ENCODE measurements around the gene SAMD8.
"Not testable (repeated sequence)": the region's sequence is repeated elsewhere in the genome, so short reads cannot be mapped to it uniquely, and the experiment has no call there.

SAMD8 gene

DNA sequence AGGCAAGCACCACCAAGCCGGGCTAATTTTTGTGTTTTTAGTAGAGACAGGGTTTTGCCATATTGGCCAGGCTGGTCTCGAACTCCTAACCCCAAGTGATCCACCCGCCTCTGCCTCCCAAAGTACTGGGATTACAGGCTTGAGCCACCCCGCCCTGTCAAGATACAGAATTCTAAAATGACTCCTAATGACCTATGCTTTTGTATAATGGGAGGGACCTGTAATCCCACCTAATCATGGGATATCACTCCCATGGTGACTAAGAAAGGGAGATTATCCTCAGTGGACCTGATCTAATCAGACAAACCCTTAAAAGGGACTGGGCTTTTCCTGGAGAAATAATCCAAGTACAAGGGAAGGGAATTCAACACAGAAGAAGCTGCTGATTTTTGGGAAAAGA, 28.8 kb downstream of the SAMD8 start:
- DNase-seq (ENCODE audit: low read depth in 2 of 2), result no peak

GRCh38 chr10:75143353-75143752, 31.9 kb downstream of the SAMD8 start:
- DNase-seq (ENCODE audit: low read depth in 2 of 2), result no peak

GRCh38 chr10:75145590-75145989, 34.1 kb downstream of the SAMD8 start:
- no peak for DNase-seq (ENCODE audit: low read depth in 2 of 2)

DNA sequence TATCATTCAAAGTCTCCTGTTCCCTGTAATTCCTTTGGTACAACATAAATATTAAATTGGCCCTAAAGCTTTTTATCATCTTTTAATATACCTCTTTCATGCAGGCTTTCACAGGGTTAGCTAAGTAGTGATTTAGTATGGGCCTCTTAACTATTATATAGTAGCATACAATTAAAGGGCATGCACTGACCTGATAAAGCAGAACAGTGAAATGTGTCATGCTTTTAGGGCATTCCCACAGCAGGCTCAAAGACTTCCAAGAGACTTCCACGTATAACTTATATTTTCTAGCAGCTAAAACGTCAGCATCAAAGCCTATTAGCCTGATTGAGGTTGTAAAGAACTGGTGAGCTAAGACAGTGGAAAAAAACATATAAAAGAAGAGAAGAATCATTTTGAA, 35.3 kb downstream of the SAMD8 start:
- DNase-seq (ENCODE audit: low read depth in 2 of 2), result no peak

DNA sequence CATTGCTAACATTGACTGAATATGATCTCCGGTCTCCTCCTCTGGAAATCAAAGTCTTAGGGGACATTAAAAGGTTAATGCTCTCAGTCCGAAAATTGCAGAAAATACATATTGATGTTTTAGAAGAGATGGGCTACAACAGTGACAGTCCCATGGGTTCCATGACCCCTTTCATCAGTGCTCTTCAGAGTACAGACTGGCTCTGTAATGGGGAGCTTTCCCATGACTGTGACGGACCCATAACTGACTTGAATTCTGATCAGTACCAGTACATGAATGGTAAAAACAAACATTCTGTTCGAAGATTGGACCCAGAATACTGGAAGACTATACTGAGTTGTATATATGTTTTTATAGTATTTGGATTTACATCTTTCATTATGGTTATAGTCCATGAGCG, 39.2 kb downstream of the SAMD8 start:
- no peak for DNase-seq (ENCODE audit: low read depth in 2 of 2)

DNA sequence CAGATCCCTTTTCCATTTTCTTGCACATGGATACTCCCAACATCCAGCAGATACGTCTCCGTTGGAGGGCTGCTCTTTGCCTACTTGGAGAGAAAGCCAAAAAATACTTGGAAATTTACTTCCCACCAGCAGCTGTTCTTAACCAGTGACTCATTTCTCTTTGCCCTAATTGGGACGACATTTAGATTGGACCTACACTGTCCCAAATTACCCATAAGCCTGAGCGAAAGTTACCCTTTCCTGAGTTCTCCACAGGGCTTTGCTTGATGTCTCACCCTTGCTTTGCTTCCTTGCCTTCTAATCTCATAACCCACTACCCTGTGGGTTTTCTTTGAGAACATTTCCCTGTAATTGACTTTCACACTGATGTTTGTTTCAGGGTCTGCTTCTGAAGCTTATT, 48.1 kb downstream of the SAMD8 start:
- no peak for DNase-seq (ENCODE audit: low read depth in 2 of 2)

DNA sequence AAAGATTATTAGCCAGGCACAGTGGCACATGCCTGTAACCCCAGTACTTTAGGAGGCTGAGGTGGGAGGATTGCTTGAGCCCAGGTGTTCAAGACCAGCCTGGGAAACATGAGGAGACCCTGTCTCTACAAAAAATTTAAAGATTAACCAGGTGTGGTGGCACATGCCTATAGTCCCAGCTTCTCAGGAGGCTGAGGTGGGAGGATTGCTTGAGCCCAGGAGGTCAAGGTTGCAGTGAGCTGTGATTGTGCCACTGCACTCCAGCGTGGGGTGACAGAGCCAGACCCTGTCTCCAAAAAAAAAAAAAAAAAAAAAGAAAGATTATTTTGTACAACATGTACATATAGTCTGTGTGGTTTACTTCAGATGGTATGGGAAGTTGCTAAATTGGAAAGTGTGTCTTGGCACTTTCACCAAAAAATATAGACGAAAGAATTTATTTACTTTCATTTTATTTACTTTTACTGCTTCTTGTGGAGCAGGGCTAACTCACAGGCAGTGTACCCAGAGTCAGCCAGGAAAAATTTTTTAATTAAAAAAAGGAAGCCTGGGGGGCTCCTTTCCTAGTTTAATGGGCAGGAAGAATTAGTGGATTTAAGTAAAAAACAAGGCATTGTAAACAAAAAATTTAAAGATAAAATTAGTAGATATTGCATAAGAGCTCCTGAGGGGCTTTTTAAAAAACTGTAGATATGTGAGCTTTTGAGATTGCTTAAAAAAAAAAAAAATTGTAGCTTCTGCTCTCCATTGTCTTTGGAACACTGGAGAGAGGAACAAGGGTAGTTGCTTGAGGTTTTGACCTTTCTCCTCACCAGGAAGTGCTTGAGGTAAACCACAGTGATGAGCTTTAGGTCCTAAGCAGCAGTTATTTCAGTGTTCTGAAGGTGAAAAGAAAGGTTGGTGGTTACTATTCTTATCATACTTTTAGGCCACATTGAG, 54.5 kb downstream of the SAMD8 start:
- DNase-seq (ENCODE audit: low read depth in 2 of 2), result no peak

DNA sequence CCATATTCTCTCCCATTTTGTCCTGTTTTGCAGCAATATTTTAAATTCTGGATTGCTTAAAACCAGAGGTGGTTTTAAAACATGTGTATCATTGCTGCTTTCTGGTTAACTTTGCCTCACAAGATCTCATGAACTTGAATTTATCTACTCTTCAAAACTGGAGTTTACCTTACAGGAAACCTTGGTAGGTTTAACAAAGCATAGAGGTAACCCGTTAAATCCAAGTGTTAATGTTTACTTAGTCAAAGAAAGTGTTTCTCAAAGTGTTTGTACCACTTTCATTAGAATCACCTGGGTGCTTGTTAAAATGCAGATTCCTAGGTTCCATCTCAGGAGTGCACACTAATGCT, 55.1 kb downstream of the SAMD8 start:
- no peak for DNase-seq (ENCODE audit: low read depth in 2 of 2)

- DNase-seq (ENCODE audit: low read depth in 2 of 2), result no peak
Measured at GRCh38 chr10:75168275-75168674, 56.8 kb downstream of the SAMD8 start.

GRCh38 chr10:75170215-75170614, 58.8 kb downstream of the SAMD8 start:
- no peak for DNase-seq (ENCODE audit: low read depth in 2 of 2)

DNA sequence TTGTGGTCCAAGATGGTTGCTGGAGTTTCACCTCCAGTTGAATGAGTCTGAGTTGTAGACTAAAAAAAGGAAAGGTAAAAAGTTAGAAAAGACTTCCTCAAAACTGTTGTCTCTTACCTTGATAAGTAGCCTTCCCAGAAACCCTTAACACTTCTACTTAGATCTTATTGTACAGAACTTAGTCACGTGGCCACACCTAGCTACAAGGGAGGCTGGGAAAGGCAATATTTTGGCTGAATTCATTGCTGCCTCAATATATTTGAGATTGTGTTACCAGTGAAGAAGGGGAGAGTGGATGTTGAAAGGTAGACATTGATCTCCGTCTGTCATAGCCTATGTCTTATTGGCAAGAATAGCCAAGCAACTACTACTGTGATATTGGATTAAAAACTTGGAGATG, 63.6 kb downstream of the SAMD8 start:
- no peak for DNase-seq (ENCODE audit: low read depth in 2 of 2)

DNA sequence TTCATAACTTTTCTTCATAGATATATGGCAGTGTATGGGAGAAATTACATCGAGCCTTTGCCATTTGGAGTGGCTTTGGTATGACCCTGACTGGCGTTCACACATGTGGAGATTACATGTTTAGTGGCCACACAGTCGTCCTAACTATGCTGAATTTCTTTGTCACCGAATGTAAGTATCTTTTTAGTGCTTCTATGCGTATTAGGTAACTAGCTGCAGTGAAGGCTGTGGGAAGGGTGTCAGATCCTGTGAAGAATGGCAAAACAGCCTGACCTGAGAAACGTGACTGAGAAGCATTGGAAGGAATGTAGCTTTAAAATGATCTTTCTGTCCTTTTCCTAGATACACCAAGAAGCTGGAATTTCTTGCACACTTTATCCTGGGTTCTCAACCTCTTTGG, 64.6 kb downstream of the SAMD8 start:
- no peak for DNase-seq (ENCODE audit: low read depth in 2 of 2)

- no peak for DNase-seq (ENCODE audit: low read depth in 2 of 2)
Measured at GRCh38 chr10:75176736-75177135, 65.3 kb downstream of the SAMD8 start.

- DNase-seq (ENCODE audit: low read depth in 2 of 2), result no peak
Measured at GRCh38 chr10:75179657-75180177, 68.3 kb downstream of the SAMD8 start.

DNA sequence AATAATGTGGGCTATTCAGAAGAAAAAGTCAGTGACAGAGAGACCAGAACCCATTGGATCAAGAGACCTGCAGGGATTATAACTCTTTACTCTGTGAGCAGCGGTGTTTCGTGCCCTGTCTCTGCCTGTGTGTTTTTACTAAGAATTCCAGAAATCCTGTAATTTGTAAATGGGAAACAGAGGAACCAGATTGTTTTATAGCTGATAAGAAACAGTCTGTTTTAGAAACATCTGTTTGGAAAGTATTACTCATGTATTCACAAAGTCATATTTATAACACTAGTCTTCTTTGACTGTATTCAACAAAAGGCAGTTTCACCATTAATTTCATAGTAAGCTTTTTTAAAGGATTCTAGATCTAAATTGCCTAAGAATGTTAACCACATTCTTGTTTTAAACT, 69.1 kb downstream of the SAMD8 start:
- DNase-seq (ENCODE audit: low read depth in 2 of 2), result no peak

DNA sequence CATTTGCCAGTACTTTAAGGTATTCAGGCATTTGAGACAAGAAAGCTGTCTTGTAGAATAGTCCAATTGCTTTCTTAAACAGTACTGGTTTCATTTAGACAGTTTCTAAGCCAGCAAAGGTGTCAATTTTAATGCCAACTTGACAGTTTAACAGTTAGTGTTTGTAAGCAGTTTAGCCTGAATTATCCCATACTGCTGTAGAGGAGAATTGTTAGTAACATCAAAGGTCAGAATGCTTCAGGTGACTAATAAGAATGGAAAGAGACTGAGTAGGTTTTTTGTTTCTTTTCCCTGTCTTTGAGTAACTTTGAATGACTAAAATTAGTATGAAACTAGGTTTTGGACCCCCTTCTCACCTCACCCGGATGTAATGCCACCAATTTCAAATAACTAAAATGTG, 69.6 kb downstream of the SAMD8 start:
- no peak for DNase-seq (ENCODE audit: low read depth in 2 of 2)

DNA sequence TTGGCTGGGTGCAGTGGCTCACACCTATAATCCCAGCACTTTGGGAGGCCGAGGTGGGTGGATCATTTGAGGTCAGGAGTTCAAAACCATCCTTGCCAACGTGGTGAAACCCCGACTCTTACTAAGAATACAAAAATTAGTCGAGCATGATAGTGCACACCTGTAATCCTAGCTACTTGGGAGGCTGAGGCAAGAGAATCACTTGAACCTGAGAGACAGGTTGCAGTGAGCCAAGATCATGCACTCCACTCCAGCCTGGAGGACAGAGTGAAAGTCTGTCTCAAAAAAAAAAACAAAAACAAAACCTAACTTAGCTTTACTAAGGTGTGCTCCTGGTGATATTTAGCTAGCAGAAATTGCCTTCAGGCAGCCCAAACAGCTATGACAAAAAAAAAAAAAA, 74.9 kb downstream of the SAMD8 start:
- DNase-seq (ENCODE audit: low read depth in 2 of 2), result no peak

GRCh38 chr10:75187961-75188426, 76.5 kb downstream of the SAMD8 start:
- peak in 1 of 2 donors; percentile 31 for DNase-seq (ENCODE audit: low read depth in 2 of 2)

DNA sequence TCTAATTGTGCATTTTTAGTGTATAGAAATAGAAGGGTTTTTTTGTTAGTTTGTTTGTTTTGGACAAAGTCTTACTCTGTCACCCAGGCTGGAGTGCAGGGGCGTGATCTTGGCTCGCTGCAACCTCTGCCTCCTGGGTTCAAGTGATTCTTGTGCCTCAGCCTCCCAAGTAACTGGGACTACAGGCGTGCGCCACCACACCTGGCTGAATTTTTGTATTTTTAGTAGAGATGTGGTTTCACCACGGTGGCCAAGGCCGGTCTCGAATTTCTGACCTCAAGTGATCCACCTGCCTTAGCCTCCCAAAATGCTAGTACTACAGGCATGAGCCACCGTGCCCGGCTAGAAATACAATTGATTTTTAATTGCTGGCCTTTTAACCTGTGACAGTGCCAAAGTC, 77.1 kb downstream of the SAMD8 start:
- not testable (repeated sequence) for DNase-seq (ENCODE audit: low read depth in 2 of 2)

DNA sequence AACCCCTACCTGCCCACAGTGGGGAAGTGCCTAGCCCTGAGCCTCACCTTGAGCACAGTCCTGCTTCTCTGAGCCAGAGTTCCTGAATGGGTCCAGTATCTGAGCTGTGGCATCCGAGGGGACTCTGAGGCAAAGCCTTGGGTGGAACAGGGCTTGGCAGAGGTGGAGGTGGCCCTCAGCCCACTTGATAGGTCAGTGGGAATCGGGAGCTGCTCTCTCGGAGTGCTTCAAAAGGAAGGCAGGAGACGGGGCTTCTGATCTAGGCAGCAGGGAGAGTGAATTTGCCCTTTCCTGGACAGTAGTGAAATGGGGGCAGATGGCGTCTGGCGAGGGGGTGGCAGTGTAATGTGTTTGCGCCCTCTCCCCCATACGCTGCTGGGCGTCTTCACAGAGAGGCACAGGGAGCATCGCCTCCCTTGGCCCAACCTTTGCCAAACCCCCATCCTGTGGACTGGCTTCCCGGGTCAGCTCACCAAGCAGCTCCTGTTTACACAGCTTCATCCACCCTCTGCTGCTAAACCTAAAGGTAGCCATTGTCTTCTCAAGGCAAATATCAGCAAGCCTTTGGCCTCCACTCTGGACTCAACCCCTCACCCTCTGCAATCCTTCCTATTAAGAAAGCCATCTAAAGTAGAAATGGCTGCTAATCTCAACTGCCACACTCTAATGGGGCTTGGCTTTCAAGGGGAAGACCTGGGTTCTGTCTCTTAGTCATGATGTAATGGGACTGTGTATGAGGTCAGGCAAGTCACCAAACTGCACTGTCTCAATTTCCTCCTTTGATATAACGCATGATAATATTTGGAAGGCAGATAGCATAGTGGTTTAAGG, 78.0 kb downstream of the SAMD8 start:
- no peak for DNase-seq (ENCODE audit: low read depth in 2 of 2)

DNA sequence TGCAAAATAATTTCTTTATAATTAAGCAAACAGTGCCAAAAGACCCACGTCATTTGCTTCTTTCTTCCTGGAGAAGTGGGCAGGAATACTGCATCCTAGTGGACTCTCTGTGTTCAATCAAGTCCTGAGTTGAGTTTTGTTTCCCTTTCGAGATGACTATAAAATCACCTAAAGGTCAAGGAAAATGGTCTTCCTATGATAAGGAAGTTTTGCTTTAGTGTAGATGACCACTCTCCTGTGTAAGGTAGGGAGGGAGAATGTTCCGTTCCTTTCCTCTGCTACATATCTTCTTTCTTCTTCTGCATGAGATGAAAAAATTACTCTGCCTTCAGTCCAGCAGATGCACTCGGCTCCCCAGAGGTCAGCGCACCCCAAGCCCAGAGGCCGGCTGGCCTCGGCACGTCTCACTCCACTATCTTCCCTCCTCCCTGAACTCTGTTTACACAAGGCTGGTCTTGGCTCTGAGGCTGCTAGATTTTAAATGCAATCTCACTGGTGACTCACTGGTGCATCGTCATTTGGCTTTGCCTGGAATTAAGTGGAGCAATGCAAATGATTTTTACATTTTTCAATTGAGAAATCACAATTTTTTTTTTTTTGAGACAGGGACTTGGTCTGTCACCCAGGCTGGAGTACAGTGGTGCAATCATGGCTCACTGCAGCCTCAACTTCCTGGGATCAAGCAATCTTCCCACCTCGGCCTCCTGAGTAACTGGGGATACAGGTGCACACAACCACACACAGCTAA, 80.5 kb downstream of the SAMD8 start:
- no peak for DNase-seq (ENCODE audit: low read depth in 2 of 2)

DNA sequence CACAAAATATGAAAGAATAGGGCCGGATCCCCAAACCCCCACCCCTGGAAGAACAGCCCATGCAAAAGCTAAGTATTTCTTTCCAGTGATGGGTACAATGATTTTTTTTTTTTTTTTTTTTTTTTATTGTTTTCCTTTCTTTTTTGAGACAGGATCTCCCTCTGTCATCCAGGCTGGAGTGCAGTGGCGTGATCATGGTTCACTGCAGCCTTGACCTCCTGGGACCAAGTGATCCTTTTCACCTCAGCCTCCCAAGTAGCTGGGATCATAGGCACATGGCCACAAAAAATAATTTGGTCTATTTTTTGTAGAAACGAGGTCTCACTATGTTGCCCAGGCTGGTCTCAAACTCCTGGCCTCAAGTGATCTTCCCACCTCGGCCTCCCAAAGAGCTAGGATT, 83.2 kb downstream of the SAMD8 start:
- not testable (repeated sequence) for DNase-seq (ENCODE audit: low read depth in 2 of 2)

All from stimulated activated CD8-positive, alpha-beta memory T cell treated with anti-CD3 and anti-CD28 coated beads, Interleukin-2, amount 100 ng/mL, for 48 hours (primary cell).